ENCODE measurements around the gene RTF2.

RTF2 gene

DNA sequence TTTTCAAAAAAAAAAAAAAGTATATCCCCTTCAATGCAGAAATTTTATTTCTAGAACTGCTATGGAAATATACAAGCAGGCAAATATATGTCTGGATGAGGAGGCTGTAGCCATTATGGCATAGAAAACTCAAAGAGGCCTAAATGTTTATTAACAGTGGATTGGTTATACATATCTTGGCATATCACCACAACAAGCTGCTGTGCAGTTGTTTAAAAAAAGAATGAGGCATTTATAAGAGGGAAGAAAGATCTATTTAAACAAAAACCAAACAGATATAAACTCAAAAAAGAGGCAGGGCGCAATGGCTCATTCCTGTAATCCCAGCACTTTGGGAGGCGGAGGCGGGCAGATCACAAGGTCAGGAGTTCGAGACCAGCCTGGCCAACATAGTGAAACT, 30.1 kb upstream of the RTF2 start:
- DNase-seq (ENCODE audit: low read depth): no peak

DNA sequence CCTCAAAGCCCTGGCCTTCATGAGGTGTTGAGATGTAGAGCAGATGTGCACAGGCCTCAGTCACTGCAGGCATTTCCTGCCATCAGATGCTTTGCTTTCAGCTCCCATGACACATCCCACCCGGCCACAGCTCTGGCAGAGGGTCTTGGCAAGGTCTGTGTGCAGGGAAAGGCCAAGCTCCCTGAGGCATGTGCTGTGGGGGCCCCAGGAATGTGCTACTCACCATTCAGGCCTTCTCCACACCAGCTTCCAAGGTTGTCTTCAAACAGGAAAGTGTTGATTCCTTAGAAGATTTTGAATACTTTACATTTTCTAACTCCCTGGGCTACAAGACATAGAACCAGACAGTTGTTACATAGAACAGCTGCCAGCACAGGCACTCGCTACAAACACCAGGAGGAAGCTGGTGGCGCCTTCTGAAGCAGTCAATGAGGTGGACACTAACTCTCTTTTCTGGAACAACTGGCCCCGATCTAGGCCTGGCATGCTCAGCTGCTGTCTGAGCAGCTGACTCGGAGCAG, 28.6 kb upstream of the RTF2 start:
- no peak for DNase-seq (ENCODE audit: low read depth)

DNA sequence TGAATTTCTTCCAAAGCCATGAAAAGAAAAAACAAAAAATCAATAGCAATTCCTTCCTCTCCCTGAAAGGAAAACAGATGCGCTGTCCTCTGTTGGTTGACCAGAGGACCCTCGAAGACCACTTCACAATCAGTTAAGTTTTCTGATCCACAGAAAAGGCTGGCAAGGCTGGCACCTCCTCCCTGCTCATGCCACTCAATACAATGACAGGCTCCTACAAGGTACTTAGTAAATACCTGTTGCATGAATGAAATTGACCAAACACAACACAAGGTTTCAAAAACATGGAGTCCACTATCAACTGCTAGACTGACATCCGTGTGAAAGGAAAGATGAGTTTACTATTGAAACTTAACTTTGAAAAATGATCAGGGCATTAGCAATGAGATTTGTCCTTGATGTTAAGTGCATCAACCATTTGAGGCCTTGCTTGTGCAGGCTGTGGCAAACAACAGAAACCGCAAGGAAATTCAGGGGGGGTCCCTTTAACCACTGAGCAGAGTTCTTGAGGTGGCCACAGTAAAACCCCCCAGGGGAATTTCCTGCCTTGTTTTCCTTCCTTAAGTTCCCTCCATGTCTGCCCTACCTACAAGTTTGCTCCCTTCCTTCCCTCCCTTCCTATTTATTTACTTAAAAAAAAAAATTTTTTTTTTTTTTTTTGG, 27.9 kb upstream of the RTF2 start:
- peak; percentile 44 for DNase-seq (ENCODE audit: low read depth)

DNA sequence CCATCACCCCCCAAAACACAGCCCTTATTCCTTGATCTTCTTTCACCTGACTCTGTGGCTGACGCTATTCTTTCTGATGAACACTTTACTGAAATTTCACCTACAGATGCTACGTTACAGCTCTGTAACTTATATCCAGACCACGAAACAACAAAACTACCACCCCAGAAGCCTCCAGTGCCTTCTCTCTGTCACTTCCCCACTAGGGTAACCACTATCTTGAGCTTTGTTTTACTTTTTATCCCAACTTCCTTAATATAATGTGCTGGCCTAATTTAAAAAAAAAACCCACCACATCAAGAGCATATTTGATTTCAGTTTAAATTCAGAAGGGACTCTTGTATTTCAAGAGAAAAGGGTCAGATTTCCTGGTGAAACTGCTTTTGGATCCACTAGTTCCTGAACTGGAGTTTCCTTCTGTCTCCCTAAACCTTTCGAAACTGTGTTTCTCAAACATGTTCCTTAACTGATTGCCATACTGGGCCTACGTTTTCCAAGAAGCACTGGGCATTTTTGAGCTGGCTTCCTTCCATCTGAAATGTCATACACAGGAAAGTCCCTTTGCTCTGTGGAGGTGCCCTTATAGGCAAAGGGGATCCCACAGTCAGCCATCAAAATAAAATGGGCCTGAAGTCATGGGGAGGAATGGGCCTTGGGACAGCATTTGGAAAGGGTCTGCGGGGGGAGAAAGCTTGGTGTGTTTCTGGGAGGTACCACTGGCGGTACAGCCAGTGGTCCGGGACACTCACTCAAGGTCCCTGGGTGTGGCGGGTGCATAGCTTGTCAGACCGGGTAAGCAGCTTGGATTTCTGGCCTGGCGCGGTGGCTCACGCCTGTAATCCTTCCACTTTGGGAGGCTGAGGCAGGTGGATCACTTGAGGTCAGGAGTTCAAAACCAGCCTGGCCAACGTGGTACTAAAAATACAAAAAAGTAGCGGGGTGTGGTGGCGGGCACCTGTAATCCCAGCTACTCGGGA, 25.8 kb upstream of the RTF2 start:
- no peak for DNase-seq (ENCODE audit: low read depth)

DNA sequence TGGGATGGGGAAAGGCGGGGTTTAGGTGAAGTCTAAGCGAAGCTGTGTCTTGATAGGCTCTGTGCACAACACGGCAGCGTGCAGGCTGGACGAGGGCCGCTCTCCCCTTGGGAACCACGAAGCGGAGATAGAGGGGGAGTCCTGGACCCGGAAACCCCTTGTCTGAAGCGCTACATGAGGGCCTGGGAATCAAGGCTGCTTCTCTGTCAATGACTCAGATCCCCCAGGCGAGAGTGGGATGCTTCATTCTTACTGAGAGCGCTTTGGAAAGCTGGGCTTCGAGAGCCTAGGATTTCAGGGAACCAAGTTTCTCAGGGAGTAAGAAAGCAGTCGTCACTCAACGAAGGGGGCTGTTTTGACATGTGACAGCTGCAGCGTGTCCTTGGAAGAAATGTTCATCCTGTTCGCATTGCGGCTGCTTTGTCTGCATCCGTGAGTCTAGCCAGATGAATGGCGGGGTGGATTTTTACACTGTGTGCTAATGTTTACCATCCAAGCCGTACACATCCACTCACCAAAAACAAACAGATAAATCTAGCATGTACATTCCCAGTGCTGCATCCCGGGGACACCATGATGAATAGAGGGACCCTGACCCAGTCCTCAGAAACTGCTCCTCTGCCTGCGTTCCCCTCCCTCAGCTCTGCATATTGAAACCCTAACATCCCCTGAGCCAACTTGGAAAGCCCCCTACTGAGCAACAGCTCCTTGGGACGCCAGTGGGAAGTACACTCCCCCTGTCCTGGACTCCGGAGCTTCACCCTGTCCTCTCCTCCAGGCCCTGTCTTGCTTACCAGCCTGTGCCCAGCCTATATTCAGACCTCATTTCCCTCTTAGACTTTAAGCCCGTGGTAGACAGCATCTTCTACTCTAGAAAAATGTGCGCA, 24.5 kb upstream of the RTF2 start:
- no peak for DNase-seq (ENCODE audit: low read depth)

DNA sequence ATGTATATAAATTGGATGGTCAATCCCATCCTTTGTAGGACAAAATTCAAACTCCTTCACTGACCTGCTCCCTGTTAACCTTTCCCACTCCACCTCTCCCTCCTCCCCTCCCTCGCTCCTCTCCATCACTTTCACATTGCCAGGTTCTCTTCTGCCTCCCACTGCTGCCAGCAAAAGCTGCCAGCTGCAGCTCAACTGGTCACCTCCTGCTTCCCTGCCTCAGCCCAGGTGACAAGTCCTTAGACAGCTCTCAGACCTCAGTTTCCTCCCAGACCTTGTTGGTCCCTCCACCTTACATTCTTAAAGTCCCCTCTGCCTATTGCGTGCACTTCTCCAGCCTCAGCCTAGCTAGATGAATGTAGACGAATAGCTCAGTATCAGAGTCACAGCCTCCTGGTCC, 23.3 kb upstream of the RTF2 start:
- DNase-seq (ENCODE audit: low read depth): no peak

DNA sequence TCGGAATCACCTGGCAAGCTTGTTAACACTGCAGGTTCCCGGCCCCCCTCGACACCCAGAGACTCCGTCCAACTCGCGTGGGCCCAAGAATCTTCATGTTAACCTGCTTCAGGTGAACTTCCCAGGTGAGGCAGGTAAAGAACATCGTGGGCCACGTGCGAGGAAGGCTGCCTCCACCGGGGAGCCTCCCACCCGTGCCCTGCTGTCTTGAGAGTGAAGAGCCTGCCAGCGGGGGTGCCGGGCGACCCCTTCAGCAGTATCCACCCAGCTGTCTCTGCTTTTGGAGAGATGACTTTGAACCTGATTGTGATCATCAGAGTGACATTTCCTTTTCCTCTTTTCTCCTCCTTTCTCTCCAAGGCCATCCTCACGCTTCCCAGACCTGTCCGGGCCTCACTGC, 22.9 kb upstream of the RTF2 start:
- DNase-seq (ENCODE audit: low read depth): no peak

DNA sequence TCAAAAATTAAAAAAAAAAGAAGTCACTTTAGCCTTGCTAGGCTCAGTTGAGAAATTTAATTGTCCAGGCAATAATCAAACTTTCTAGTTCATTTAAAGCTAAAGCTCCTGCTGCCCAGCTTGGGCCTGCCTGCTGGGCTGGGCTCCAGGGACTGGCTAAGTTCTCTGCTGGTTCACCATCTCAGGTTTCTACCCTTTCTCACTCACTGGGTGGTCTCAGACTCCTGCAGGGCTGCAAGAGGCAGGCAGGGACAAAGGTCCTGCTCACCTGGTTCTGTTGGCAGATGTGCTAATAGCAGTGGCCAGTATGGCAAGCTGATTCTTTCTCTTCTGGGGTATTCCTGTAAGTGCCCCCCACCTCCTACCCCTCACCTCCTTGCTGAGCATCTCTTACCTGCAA, 21.2 kb upstream of the RTF2 start:
- no peak for DNase-seq (ENCODE audit: low read depth)

DNA sequence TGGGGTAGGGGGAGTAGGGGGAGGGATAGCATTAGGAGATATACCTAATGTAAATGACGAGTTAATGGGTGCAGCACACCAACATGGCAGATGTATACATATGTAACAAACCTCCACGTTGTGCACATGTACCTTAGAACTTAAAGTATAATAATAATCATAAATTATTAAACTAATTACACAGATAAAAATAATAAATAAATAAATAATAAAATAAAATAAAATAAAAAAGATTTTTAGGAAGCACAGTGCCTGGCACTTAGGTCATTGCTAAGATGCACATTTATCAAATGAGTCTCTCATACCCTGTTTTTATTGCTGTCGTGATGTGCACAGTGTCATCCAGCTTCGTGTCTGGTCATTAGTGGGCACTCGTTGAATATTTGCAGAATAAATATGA, 19.0 kb upstream of the RTF2 start:
- DNase-seq (ENCODE audit: low read depth): no peak

DNA sequence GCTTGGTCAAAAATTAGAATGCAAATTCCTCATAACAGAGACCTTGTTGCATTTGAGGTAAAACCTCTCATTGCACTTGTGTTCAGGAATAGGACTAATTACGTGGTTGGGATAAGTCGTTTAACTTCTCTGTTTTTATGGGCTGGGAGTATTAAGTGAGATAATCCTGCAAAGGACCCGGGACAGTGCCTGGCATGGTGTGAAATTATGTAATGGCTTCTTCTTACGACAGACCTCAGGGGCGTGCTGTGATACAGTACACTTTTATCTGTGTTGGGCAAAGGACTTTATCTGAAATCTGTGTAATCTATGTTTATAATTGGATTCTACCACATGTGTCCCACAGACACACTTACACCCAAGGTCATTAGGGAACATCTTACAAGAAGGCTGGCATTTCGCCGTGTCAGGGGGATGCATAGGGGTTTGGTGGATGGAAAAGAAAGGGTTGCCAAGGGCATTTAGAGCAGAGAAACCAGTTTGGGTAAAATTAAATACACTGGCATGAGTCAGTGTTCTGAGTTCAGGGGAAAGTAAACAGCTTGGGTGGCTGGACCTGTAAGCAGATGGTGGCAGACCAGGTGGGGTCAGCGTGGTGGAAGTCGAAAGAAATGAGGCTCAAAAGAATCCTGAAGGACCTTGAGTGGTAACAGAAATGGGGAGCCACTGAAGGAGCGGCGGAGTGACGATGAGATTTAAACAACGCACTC, 17.2 kb upstream of the RTF2 start:
- no peak for DNase-seq (ENCODE audit: low read depth)

DNA sequence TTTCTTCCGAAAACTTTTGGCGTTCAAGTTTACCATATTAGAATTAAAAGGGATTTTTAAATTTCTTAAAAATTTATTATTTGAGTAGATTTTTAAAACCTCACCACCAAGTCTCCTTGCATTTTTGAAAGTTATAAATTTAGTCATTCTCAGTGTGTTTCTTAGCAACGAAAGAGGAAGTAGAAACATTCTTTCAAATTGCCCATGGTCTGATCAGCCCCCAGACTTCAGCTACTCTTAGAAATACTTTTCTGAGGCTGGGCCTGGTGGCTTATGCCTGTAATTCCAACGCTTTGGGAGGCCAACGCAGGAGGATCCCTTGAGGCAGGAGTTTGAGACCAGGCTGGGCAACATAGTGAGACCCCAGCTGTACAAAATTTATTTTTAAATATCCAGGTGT, 15.1 kb upstream of the RTF2 start:
- DNase-seq (ENCODE audit: low read depth): no peak

DNA sequence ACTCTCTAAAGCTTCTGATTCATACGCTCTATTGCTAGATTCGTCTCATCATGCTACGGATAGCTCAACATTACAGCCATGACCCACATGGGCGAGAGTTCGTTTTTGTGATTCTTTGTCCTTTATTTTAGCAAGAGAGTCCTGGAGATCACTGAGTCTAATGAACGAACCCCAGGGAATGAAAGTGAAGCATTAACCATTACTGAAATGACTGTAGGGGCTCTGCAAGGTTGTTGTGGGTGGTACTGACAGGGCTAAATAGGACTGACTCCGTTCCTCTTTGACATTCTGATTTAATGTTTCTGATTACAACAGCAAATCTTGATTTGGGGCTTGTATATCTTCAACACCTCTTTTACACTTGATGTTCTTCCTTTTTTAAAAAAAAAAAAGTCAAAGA, 13.7 kb upstream of the RTF2 start:
- no peak for DNase-seq (ENCODE audit: low read depth)

DNA sequence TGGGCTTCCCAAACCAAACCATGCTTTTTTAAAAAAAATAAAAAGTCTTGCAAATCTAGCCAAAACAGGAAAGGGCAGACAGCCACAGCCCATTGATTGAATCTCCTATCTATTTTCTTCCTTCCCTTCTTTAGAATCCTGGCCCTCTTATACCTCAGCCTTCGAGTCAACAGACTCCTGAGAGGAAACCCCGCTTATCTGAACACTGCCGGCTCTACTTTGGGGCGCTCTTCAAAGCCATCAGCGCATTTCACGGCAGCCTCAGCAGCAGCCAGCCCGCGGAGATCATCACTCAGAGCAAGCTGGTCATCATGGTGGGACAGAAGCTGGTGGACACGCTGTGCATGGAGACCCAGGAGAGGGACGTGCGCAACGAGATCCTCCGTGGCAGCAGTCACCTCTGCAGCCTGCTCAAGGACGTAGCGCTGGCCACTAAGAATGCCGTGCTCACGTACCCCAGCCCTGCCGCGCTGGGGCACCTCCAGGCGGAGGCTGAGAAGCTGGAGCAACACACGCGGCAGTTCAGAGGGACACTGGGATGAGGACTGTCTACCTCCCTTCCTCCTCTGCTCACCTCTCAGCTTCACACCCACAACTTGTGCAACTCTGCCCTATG, 10.1 kb upstream of the RTF2 start:
- DNase-seq (ENCODE audit: low read depth): no peak

DNA sequence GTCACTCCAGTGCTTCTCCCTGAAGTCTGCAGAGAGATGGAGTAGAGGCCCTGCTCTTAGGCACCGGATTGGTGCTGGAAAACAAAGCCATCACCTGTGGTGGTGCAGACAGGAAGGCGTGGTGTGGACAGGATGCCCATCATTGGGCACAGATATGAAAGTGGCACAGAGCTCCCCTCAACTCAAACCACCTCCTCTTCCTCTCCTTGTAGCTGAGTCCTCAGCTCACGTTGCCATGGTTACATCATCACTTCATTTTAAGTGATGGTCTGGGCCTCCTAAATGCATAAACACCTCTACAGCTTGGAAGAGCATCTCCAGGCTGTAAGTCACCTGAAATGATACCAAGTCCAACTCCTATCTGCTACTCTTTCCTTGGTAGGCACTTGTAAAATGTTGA, 8.0 kb upstream of the RTF2 start:
- DNase-seq (ENCODE audit: low read depth): no peak

DNA sequence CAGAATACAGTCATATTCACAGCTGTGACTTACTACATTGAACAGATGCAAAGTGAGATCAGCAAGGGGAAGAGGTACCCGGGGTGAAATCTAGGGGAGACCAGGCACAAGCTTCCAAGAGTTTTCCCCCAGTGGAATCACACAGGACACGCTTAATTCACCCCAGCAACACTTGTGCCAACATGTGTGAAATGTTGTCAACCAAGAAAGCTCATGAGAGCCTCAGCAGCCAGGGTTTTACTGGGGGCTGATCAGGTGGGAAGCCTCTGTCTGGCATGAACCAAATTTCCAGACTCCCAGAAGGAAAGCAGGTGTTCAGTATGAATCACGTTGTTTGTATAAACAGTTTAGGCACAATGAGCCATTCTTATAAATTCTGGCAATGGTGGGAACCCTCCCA, 6.9 kb upstream of the RTF2 start:
- no peak for DNase-seq (ENCODE audit: low read depth)

DNA sequence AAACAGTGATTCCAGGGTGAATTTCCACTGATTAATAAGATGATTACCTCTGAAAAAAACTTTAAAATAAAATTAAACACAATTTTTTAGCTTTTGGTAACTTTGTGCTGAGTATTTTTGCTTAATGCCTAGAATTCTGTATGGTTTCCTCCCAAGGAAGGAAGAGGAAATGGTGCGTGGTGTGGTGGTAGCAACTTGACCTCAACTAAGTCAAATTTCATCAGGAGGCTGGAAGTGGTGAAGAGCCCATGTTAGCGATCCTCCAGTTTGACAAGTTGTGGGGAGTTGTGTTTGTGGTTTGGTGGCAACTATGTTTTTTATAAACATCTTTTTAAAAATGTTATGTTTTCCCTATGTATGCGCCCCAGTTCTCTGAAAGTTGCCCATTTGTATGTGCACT, 5.0 kb upstream of the RTF2 start:
- DNase-seq (ENCODE audit: low read depth): no peak

DNA sequence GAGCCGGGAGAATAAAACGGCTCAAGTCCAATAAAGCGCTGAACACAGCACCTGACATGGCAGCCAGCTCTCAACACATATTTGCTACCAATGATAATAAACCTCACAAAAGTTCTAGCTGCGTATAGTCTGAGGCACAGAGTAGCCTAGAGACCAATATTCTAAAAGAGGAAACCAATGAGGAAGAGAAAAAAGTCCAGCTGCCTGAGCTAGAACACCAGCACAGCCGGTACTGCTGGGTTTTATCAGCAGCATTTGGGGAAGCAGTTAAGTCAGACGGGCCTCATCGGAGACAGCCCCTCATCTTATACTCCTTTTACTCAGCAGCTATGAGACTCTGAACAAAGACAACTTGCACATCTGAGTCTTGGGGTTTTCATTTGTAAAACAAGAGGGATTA, 2.4 kb upstream of the RTF2 start:
- DNase-seq (ENCODE audit: low read depth): no peak

DNA sequence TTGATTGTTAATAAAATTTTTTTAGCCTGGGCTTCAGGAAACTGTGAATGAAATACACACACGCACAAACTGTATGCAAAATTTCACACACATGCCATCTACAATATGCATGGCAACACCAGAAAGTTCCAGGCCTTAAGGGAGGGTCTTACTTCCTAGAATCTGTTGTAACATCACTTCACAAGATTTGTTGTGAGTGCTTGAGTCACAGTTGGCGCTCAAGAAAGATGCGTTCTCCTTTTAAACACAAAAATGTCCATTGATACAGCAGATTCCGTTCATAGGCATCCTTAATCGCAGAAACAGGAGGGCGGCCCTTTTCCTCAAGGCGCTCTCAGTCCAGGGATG, 485 bp upstream of the RTF2 start:
- DNase-seq (ENCODE audit: low read depth): no peak

DNA sequence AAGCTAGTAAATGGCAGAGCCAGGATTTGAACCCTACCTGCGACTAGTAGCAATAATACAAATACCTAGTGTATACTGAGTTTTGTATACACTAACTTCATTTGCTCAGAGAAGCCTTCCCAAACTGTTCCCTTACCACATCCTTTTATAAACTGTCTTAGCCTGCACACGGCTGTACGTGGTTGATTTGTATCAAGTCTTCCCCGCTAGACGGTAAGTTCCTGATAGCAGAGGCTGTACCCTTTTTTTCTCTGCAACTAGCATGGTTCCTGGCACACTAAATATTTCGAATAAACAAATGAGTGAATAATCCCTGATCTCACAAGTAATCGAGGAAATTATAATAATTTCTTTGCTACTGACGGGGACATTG, 636 bp downstream of the RTF2 start:
- DNase-seq (ENCODE audit: low read depth): no peak

DNA sequence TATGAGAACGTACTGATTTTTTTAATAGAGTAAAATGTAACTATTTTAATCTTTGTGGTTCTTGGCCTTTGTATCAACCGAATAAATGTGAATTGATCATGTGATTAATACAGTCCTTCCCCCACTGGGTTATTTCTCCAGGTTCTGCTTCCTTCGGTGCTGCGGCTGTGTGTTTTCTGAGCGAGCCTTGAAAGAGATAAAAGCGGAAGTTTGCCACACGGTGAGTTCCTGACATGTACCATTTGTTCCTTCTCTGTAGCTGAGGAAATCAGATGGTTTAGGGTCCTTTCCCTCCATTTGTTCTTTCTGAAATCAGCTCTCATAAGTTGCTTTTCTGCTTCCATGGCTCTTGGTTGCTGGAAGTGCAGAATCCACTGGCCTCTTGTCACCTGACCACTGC, 15.5 kb downstream of the RTF2 start:
- no peak for DNase-seq (ENCODE audit: low read depth)

DNA sequence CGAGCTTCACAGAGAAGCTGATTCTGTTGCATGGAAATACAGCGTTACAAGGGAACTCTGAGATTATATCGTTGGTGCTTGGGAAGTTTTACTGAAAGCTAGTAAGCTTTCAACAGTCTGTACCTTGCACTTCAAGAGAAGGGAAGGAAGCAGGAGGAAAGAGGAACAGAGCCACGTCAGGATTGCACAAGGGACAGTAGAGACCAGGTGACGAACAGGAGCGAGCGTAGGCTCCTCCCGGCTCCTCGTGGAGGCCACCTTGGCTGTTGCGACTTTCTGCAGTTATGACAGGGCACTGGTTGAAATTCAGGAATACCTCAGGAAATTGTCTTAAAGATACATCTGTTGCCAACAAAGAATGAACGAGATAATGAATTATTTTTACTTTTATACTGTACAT, 18.8 kb downstream of the RTF2 start:
- DNase-seq (ENCODE audit: low read depth): no peak

DNA sequence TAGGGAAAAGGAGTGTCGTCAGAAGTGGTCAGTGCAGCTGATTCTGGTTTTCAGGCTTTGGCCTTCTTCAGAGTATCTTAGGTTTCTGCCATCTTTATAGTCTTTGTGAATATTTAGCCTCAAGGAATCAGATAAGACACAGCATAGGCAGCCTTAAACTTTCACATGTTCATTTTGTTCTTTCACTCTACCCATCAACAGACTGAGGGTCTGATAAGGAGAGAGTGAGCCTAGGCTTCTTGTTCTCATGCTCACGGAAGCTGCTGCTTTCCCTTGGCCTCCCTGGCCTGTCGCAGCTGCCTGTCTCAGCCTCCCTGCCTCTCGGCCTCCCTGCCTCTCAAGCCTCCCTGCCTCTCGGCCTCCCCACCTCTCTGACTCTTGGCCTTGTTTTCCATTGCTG, 20.1 kb downstream of the RTF2 start:
- DNase-seq (ENCODE audit: low read depth): no peak
